Transverse colon (tissue), 3 donors: ENCODE data around the gene ERH.

Experiments
- CTCF ChIP-seq, 5 experiments: fragments of 200-600 bp in 3 of 5; fragments of 450-650 bp in 2 of 5; sonication (generic) in 3 of 5; IDR thresholded peaks; 1 replicate in 2 of 5; 2 replicates in 3 of 5; pipeline ENCODE4 v1.5.1; 2016 to 2017; ENCODE audit warnings: antibody characterized with exemption in 5 of 5, inconsistent platforms in 3 of 5, mild to moderate bottlenecking in 2 of 5, moderate library complexity in 1 of 5
- EP300 ChIP-seq: sonication (generic); formaldehyde crosslinking; IDR thresholded peaks from one replicate; pipeline ENCODE4 v1.6.1; 2017; ENCODE audit warnings: antibody characterized with exemption, low read depth
- POLR2A ChIP-seq: fragments of 450-650 bp; IDR thresholded peaks from one replicate; pipeline ENCODE4 v1.6.1; 2016; ENCODE audit warnings: antibody characterized with exemption, mild to moderate bottlenecking, moderate library complexity

- no peak for TF ChIP-seq CTCF (IDR thresholded peaks at IDR 0.05)
- TF ChIP-seq EP300 = no peak
- TF ChIP-seq POLR2A = no peak
Measured at GRCh38 chr14:69400154-69400553, 2.1 kb upstream of the ERH start.
